Adrenal gland (tissue), 12 donors: Measurements from ENCODE around the gene TSPAN8. TPM values are rescaled to one million over a fixed set of nuclear protein-coding genes. Genes with fewer than 3 reads are reported as not detected.
"Not testable (repeated sequence)": the region's sequence is repeated elsewhere in the genome, so short reads cannot be mapped to it uniquely, and the experiment has no call there.

Experiments
- DNase-seq, 7 donors: peaks; one replicate each; pipeline ENCODE4 v3.0.0-alpha.2; 2019 to 2020
- H3K27ac ChIP-seq, 5 donors: fragments of 200-600 bp; sonication (generic) in 4 of 5; 1 replicate in 3 of 5; 2 replicates in 2 of 5; pipeline versions ENCODE4 v1.5.1 to v1.8.0; 2016 to 2020; ENCODE audit warnings: mild to moderate bottlenecking in 1 of 5
- H3K27me3 ChIP-seq: fragments of 200-600 bp; 2 replicates; pipeline ENCODE4 v1.8.0; 2021
- H3K36me3 ChIP-seq, 2 donors: fragments of 200-600 bp; replicated peaks in 1 of 2; 1 replicate in 1 of 2; 2 replicates in 1 of 2; pipeline versions ENCODE4 v1.5.1 to v1.8.0; 2018 to 2022
- H3K4me1 ChIP-seq, 2 donors: fragments of 200-600 bp; replicated peaks in 1 of 2; 1 replicate in 1 of 2; 2 replicates in 1 of 2; pipeline versions ENCODE4 v1.5.1 to v1.8.0; 2018 to 2021
- H3K4me3 ChIP-seq, 4 donors: fragments of 200-600 bp; sonication (generic) in 3 of 4; one replicate each; pipeline ENCODE4 v1.5.1; 2016 to 2018
- H3K9me3 ChIP-seq, 3 donors: fragments of 200-600 bp; sonication (generic) in 1 of 3; replicated peaks in 1 of 3; 1 replicate in 2 of 3; 2 replicates in 1 of 3; pipeline versions ENCODE4 v1.5.1 to v1.8.0; 2016 to 2021
- POLR2A ChIP-seq, 2 donors: fragments of 450-650 bp; IDR thresholded peaks; one replicate each; pipeline ENCODE4 v1.6.1; 2017; ENCODE audit warnings: antibody characterized with exemption in 2 of 2, mild to moderate bottlenecking in 2 of 2, moderate library complexity in 1 of 2
- WGBS, 4 donors: extraction: QIAGEN DNeasy Blood & Tissue Kit in 2 of 4; methylation state at CpG; one replicate each; pipeline versions ENCODE4 v1.1.5 to v1.1.7; 2013 to 2017; 5-methylcytosine and 5-hydroxymethylcytosine counted together
- intact Hi-C, 2 donors: fragments of 100-400 bp; cut with DNase I; formaldehyde crosslinking; loops; one replicate each; pipeline versions ENCODE4 v1.14.1 to v1.15.0; 2022 to 2023
- polyA plus RNA-seq, 3 donors: library from polyadenylated mRNA; stranded (reverse); fragments of 200-250 nt in 2 of 3; fragments of 350-450 nt in 1 of 3; fragmentation: Illumina TruSeq in 1 of 3; extraction: RNeasy Lipid Tissue Mini Kit (QIAGEN cat#74804) in 1 of 3; gene quantifications; one replicate each; pipeline ENCODE4 v1.2.3, GENCODE V29; 2013 to 2014
- total RNA-seq, 9 donors: library from RNA; depleted of rRNA in 4 of 9; stranded (reverse); fragments of >200 nt in 4 of 9; fragments of 120-200 nt in 1 of 9; fragmentation: NEBNext Ultra II Directional in 1 of 9; extraction: Animal tissue kit (Norgen Biotek cat#: 25700) in 1 of 9; gene quantifications; one replicate each; pipeline versions ENCODE4 v1.1.0 to v1.2.4, GENCODE V29; 2013 to 2023
- TF ChIP-seq, protein P1 (sequence below), 6 experiments: fragments of 450-650 bp in 4 of 6; fragments of 200-600 bp in 2 of 6; sonication (generic) in 1 of 6; IDR thresholded peaks; 1 replicate in 5 of 6; 2 replicates in 1 of 6; pipeline versions ENCODE4 v1.5.1 to v1.8.0; 2016 to 2021; ENCODE audit warnings: antibody characterized with exemption in 6 of 6, mild to moderate bottlenecking in 2 of 6, moderate library complexity in 1 of 6
- donor health status: healthy with polysubstance abuse.
- donor health status: Bipolar disorder and iron deficiency.
- donor health status: DM: yes; HTN: yes; CAD: no.
- donor health status: DM: no; HTN: no; CAD: no.
- donor health status: DM: no; HTN: no; CAD: no.
- donor health status: DM: yes; HTN: yes; CAD: no.

The TSPAN8 gene
- total and polyA plus RNA-seq, 12 donors: 0.90 to 11.6 (median 3.7) TPM

DNA sequence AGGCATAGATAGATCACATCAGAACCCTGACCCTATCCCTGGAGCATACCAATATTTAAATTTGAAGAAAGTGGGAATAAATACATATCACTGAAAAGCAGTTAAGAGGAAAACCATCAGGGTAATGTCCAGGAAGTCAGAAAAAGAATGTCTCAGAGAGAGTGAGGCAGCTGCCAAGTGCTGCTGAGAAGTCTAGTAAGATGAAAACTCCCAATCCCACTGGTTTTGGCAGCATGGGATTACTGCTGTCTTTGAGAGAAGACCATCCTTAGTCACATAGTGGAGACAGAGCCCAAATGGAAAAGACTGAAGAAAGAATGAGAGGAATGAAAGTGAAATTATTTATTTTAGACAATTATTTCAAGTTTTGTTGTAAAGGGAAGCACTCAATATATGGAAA, 11.5 kb upstream of the TSPAN8 start:
- Histone ChIP-seq H3K9me3 (no peaks in the 10 kb centered on the region), H3K27me3 (no peaks in the 10 kb centered on the region), H3K4me3 (no peak overlapping the region), H3K36me3 (no peaks in the 10 kb centered on the region), H3K27ac (no peak overlapping the region), H3K4me1 (no peaks in the 10 kb centered on the region)
- no peak for DNase-seq
- TF ChIP-seq, protein P1, sequence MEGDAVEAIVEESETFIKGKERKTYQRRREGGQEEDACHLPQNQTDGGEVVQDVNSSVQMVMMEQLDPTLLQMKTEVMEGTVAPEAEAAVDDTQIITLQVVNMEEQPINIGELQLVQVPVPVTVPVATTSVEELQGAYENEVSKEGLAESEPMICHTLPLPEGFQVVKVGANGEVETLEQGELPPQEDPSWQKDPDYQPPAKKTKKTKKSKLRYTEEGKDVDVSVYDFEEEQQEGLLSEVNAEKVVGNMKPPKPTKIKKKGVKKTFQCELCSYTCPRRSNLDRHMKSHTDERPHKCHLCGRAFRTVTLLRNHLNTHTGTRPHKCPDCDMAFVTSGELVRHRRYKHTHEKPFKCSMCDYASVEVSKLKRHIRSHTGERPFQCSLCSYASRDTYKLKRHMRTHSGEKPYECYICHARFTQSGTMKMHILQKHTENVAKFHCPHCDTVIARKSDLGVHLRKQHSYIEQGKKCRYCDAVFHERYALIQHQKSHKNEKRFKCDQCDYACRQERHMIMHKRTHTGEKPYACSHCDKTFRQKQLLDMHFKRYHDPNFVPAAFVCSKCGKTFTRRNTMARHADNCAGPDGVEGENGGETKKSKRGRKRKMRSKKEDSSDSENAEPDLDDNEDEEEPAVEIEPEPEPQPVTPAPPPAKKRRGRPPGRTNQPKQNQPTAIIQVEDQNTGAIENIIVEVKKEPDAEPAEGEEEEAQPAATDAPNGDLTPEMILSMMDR (IDR thresholded peaks at IDR 0.05): no peak
- TF ChIP-seq POLR2A (IDR thresholded peaks at IDR 0.05): no peak
- intact Hi-C loops: no loop called here

DNA sequence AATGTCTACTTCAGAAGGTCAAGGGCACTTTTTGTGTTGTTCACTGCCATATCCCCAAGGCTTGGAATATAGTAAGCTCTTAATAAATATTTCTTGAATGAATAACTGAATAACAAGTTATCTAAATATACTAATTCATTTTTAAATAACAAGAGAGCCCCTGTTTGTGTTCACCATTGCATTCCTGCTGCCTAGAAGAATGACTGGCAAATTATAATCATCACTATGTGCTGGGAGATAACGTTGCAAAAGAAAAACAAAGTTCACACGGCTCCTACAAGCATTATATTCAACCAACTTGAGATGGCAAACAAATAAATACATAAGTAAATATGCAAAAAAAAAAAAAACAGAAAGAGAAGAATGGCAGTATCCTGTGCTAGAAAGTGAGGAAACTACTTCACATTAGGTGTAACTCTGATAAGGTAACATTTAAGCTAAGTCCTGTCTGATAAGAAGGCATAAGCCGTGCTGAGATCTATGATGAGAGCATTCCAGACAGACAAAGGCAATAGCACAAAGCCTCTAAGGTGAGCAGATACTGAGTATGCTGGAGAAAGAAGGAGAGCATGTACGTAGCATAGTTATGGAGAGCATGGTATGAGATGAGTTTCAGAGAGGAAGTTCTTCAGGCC, 9.2 kb upstream of the TSPAN8 start:
- WGBS, 4 donors: 70 to 72% (median 70%) methylated on average over 4 of the region's 4 CpGs
- Histone ChIP-seq H3K4me3 (no peak overlapping the region), H3K36me3 (no peaks in the 10 kb centered on the region), H3K27me3 (no peaks in the 10 kb centered on the region), H3K9me3 (no peaks in the 10 kb centered on the region), H3K4me1 (no peaks in the 10 kb centered on the region), H3K27ac (no peak overlapping the region)
- intact Hi-C loops: no loop called here
- no peak for DNase-seq
- TF ChIP-seq, protein P1 (IDR thresholded peaks at IDR 0.05): no peak
- no peak for TF ChIP-seq POLR2A (IDR thresholded peaks at IDR 0.05)

DNA sequence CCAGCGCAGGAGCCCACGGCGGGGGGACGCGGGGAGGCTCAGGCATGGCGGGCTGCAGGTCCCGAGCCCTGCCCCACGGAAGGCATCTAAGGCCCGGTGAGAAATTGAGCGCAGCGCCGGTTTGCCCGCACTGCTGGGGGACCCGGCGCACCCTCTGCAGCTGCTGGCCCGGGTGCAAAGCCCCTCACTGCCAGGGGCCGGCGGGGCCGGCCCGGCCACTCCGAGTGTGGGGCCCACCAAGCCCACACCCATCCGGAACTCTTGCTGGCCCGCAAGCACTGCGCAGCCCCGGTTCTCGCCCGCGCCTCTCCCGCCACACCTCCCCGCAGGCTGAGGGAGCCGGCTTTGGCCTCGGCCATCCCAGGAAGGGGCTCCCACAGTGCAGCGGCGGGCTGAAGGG, 8.5 kb upstream of the TSPAN8 start:
- WGBS, 4 donors: 92 to 97% (median 96%) methylated on average over 18 to 34 of the region's 34 CpGs
- no peak for DNase-seq
- H3K9me3 ChIP-seq: no peaks in the 10 kb centered on the region
- no peaks in the 10 kb centered on the region for H3K27me3 ChIP-seq
- no peak overlapping the region for H3K4me3 ChIP-seq
- intact Hi-C loops: no loop called here
- H3K27ac ChIP-seq: no peak overlapping the region
- no peak for TF ChIP-seq POLR2A (IDR thresholded peaks at IDR 0.05)
- TF ChIP-seq, protein P1 (IDR thresholded peaks at IDR 0.05): no peak
- no peaks in the 10 kb centered on the region for H3K4me1 ChIP-seq
- no peaks in the 10 kb centered on the region for H3K36me3 ChIP-seq

DNA sequence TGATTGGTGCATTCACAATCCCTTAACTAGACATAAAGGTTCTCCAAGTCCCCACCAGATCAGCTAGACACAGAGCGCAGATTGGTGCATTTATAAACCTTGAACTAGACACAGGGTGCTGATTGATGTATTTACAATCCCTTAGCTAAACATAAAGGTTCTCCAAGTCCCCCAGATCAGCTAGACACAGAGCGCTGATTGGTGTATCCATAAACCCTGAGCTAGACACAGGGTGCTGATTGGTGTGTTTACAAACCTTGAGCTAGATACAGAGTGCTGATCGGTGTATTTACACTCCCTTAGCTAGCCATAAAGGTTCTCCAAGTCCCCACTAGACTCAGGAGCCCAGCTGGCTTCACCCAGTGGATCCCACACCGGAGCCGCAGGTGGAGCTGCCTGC, 8.0 kb upstream of the TSPAN8 start:
- intact Hi-C loops, H3K36me3 ChIP-seq, DNase-seq, H3K9me3 ChIP-seq, H3K27ac ChIP-seq, H3K4me1 ChIP-seq, H3K27me3 ChIP-seq, H3K4me3 ChIP-seq: not testable (repeated sequence)
- 92 to 100% (median 95%) methylated on average over 3 to 5 of the region's 5 CpGs for WGBS, 4 donors

DNA sequence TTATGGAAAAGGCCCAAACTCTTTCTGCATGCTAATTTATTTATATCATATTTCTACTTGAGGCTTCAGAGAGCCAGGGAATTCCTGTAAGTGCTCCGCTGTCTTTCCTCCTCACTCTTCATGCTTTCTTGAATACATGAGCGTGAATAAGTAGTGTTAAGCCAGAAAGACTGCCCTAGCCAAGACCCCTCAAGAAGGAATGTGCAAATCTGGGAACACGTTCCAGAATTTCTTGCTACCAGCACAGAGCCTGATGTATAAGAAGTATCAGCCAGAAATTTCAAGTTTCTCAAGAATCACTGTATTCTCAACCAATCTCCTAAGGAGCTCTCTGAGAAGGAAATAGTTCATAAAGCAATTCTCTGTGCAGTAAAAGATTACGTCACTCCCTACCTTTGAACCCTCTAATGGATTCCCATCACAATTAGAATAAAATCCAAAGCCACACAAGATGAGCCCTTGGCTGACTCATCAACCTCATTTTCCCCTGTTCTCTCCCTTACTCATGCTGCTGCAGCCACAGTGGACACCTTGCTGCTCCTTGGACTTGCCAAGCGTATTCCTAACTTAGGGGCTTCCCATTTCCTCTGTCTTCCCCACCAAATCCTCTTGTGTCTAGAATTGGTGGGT, 6.9 kb upstream of the TSPAN8 start:
- 74 to 78% (median 77%) methylated on average over 5 of the region's 5 CpGs for WGBS, 4 donors
- intact Hi-C loops: no loop called here
- TF ChIP-seq, protein P1 (IDR thresholded peaks at IDR 0.05): no peak
- TF ChIP-seq POLR2A (IDR thresholded peaks at IDR 0.05): no peak
- Histone ChIP-seq H3K36me3 (no peaks in the 10 kb centered on the region), H3K27me3 (no peaks in the 10 kb centered on the region), H3K4me1 (no peaks in the 10 kb centered on the region), H3K9me3 (no peaks in the 10 kb centered on the region), H3K4me3 (no peak overlapping the region), H3K27ac (no peak overlapping the region)
- no peak for DNase-seq
